HG03139 (cell line): ENCODE measurements around the gene VIPR1.
"Not testable (repeated sequence)": the region's sequence is repeated elsewhere in the genome, so short reads cannot be mapped to it uniquely, and the experiment has no call there.

Source experiments
- ATAC-seq: cut with Tn5 transposase; IDR thresholded peaks from one replicate; pipeline ENCODE4 v1.9.1; 2021; ENCODE audit not compliant: unreplicated experiment

The VIPR1 gene

GRCh38 chr3:42531470-42531869 lies 29.0 kb downstream of the VIPR1 start:
- no peak for ATAC-seq

- ATAC-seq = no peak
Observed at GRCh38 chr3:42532229-42532628, 29.8 kb downstream of the VIPR1 start.

- ATAC-seq = no peak
Observed at GRCh38 chr3:42533161-42533897, 30.9 kb downstream of the VIPR1 start.

- no peak for ATAC-seq
Observed at GRCh38 chr3:42535981-42536784, 33.7 kb downstream of the VIPR1 start.

GRCh38 chr3:42537350-42537749 lies 34.9 kb downstream of the VIPR1 start:
- ATAC-seq = no peak

GRCh38 chr3:42539871-42540714 lies 37.6 kb downstream of the VIPR1 start:
- ATAC-seq = no peak

- ATAC-seq = no peak
Observed at GRCh38 chr3:42541079-42541478, 38.6 kb downstream of the VIPR1 start.

GRCh38 chr3:42544492-42545283 lies 42.2 kb downstream of the VIPR1 start:
- ATAC-seq = no peak

GRCh38 chr3:42545284-42545900 lies 42.9 kb downstream of the VIPR1 start:
- ATAC-seq = no peak

- ATAC-seq = no peak
Observed at GRCh38 chr3:42546691-42547213, 44.3 kb downstream of the VIPR1 start.

- no peak for ATAC-seq
Observed at GRCh38 chr3:42547401-42547945, 45.0 kb downstream of the VIPR1 start.

- no peak for ATAC-seq
Observed at GRCh38 chr3:42549131-42549530, 46.7 kb downstream of the VIPR1 start.

- ATAC-seq = no peak
Observed at GRCh38 chr3:42550250-42550649, 47.8 kb downstream of the VIPR1 start.

GRCh38 chr3:42552830-42553229 lies 50.4 kb downstream of the VIPR1 start:
- ATAC-seq = no peak

- no peak for ATAC-seq
Observed at GRCh38 chr3:42556089-42556632, 53.7 kb downstream of the VIPR1 start.

GRCh38 chr3:42556817-42557216 lies 54.4 kb downstream of the VIPR1 start:
- not testable (repeated sequence) for ATAC-seq

GRCh38 chr3:42557854-42558253 lies 55.4 kb downstream of the VIPR1 start:
- no peak for ATAC-seq

GRCh38 chr3:42562047-42562907 lies 59.8 kb downstream of the VIPR1 start:
- ATAC-seq = no peak
